Measurements from ENCODE around the gene CNTNAP2.

The CNTNAP2 gene

GRCh38 chr7:148079206-148080080 lies 1962.8 kb downstream of the CNTNAP2 start:
- DNase-seq, result no peak

DNA sequence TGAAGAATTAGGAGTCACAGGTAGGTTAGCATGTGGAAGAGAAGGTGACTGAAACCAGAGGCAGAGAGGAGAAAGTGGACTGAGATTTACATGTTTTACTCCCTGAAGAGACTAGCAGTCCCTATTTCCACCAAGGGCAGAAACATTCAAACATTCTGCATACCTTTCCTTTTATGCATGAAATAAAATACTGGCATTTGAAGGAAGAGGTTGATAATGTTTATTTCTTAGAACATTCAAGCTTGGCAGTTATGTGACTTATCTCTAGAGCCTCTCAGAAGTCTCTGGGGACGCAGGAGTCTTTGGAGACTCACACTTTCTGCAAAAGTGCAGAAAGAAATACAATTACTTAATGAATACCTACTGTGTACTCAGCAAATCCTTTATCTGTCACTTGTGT lies 1966.8 kb downstream of the CNTNAP2 start:
- DNase-seq, result no peak

- DNase-seq, result peak; percentile 64
These were observed 1967.5 kb downstream of the CNTNAP2 start for GRCh38 chr7:148084138-148084537.

DNA sequence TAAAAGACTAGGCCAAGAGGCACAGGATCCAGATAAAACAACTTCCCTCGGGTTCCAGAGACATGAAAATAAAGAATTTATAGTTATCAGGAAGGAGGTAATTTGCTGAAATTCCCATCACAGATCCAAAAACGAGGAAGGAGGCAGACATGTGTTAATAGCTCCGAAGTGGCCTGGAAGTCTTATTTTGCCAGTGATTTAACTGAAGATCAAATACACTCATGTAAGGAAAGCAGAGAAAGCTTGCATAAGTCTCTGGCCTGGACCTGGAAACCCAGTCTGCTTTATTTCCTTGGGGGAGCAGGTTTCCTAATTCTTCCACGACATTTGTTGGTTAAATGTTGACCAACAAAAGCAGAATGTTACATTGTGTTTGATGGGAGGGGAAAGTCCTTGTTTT lies 1975.3 kb downstream of the CNTNAP2 start:
- no peak for DNase-seq

GRCh38 chr7:148093375-148094166 lies 1977.0 kb downstream of the CNTNAP2 start:
- no peak for DNase-seq

GRCh38 chr7:148095066-148095465 lies 1978.5 kb downstream of the CNTNAP2 start:
- DNase-seq, result no peak

GRCh38 chr7:148104136-148104716 lies 1987.6 kb downstream of the CNTNAP2 start:
- DNase-seq, result no peak

DNA sequence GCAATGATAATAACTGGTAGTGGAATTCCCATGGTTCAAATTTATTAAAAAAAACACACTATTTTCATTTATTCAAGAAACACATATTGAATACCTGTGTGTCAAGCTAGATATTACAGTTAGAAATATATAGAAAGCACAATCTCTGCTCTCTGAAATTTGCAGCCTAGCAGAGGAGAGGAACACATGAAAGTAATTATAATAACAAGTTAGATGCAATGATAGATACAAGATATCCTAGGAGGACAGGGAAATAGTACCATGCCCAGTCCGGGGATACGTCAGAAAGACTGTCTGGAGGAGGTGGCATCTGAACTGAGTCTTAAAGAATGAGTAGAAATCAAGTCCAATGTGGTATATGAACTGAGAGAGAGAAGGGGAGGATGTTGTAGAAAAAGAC lies 1988.3 kb downstream of the CNTNAP2 start:
- no peak for DNase-seq

DNA sequence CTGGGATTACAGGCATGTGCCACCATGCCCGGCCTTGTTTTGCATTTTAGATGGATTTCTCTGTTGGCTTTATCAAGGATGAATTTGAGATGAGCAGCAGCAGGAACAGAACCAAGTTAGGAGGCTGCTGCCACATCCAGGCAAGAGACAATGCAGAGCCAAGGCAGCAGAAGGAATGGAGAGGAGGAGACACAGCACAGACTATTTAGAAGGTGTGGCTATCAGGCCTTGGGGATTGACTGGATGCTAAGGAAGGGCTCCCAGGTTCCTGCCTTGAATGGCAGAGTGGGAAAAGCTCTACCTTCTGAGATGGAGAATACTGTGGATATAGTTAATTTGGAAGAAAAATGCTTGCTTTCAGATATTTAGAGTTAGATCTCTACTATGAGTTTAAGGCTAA lies 1989.3 kb downstream of the CNTNAP2 start:
- no peak for DNase-seq

DNA sequence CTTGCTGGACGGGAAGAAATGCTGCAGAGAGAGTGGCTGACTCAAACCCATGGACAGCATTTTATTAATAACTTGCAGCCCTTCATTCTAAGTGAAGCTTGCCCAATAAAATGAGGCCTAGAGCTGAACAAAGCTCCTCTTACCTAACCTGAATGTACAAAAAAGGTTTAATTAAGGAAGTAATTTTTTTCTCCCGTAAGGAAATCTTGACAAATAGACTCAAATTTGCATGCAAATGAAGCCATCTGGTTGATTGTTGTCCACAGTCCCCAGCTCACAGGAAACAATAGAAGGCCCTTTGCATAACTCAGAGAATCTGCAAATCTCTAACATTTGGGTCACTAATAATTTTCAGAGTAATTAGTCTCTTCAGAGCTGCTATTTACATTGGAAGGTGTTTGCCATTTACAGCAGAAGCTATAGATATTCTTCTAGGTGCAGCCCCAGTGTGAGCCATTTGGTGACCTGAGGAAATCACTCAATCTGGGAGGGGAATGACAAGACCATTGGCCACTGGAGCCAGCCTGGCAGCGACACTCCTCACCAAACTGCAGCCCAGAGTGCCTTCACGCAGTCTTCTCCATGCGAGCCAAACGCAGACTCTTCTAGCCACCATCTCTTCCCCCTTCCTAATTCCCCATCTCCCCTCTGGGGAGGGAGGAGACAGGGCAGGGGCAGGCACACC lies 1991.0 kb downstream of the CNTNAP2 start:
- DNase-seq, result no peak

DNA sequence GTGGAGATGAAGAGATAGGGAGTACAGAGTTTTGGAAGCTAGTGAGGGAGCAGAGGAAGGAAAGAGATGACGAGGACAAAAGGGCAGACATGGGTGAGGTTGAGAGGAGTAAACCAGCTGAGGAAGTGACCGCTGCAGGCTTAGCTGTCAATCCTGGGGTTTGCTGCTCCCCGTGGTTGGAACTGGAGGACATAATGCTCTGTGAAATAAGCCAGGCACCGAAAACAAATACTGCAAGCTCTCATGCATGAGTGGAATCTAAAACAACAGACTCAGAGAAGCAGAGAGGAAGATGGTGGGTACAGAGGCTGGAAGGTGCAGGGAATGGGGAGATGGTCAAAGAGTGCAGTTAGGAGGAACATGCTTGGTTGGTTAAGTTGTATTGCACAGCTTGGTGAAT lies 1991.8 kb downstream of the CNTNAP2 start:
- no peak for DNase-seq

DNA sequence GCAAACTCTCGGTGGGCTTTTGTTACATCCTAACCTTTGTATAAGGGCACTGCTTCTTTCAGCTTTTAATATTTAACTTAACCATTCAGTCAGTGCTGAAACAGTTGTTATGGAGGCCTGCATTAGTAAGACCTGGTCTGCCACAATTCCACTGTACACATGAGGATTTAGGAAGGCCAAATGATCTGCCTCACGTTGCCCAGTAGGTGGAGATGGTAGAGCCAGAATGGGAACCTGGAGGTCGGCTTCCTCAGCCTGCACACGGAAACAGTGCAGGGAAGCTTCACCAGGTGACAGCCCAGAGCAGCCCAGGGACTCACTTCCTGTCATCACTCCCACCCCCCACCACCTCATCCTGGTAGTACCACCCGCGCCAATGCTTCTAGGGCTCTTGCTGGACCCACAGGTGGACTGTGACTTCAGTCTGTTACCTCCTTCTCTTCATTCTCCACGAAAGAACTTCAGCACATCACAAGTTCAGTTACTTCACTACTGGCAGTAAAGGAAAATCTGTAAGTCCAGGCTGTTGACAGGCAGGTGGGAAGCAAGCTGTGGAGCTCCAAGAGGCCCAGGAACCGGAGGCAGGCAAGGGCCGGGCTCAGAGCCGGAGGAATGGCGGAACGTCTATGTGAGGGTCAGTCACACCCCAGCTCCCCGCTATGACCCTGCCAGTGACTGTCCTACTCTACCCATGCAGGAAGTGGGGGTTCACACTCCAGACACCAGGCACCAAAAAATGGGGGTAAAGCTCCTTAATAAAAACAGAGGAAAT lies 1993.7 kb downstream of the CNTNAP2 start:
- no peak for DNase-seq

GRCh38 chr7:148114804-148115203 lies 1998.2 kb downstream of the CNTNAP2 start:
- DNase-seq, result no peak

- DNase-seq, result no peak
These were observed 1998.7 kb downstream of the CNTNAP2 start for GRCh38 chr7:148115308-148115707.

DNA sequence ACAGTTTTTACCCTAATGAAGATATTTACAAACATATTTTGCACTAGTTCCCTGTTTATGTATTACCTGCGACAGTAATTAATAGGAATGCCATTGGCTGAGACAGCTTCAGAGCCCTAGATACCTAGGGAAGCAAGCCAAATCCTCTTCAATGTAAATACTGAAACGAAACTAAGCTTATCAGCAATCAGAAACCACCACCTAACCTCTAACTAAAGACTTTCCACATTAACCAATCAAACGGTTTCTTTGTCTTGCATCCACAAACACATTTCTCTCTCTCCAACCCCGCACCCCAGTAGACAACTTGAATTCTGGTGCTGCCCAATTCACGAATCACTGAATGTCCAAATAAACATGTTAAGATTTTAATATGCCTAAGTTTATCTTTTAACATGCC lies 1999.6 kb downstream of the CNTNAP2 start:
- DNase-seq, result no peak

- DNase-seq, result peak; percentile 40
These were observed 2000.3 kb downstream of the CNTNAP2 start for GRCh38 chr7:148116829-148117403.

DNA sequence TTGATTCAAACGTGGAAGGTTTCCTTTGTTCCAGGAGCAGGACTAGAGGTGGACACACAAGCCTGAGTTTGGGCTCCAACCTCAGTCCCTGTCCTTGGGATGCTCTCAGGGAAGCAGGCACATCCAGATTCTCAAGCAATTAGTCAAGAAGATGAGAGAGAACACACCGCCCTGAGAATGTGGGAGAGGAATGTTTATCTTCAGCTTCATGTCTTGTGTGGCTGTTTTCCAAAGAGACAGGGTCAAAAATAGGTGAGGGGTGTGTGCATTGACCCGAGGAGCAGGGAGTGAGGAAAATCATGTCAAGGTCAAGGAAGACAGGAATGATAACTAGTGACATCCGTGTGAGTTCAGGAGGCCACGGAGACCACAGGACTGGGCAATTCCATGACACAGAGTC lies 2001.8 kb downstream of the CNTNAP2 start:
- DNase-seq, result no peak

GRCh38 chr7:148121401-148121800 lies 2004.8 kb downstream of the CNTNAP2 start:
- no peak for DNase-seq

DNA sequence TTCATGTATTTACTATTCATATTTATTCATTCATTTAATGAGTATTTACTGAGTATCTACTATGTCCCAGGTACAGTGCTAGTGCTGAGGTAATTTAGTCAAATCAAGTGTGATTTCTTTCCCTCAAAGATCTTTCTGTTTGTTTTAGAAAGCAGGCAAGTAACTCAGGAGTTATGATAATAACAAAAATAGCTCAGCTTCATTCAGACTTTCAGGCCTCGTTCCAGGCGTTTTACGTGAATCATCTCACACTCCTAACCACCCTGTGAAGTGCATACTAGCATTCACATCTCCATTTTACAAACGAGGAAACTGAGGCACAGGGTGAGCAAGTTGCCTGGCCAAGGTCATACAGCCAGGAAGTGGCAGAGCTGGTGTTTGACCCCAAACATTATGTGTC lies 2005.2 kb downstream of the CNTNAP2 start:
- no peak for DNase-seq

GRCh38 chr7:148124477-148124876 lies 2007.9 kb downstream of the CNTNAP2 start:
- DNase-seq, result no peak

DNA sequence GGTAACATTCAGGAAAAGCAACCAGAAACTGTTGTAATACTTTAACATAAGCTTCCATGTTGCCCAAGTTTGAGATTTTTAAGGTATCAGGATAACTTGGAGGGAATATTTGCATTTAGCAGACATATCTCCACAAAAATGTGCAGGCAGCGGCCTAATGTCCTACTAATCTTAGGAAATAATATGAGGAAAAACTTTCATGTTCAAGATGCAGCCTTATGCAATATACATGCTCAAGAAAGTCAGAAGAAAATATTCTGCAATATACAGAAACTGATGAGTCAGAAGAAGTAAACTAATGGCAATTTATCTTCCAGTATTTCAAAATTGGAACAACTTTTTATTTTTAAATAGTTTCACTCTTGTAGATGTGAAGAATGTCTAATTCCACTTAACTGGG lies 2010.8 kb downstream of the CNTNAP2 start:
- no peak for DNase-seq

DNA sequence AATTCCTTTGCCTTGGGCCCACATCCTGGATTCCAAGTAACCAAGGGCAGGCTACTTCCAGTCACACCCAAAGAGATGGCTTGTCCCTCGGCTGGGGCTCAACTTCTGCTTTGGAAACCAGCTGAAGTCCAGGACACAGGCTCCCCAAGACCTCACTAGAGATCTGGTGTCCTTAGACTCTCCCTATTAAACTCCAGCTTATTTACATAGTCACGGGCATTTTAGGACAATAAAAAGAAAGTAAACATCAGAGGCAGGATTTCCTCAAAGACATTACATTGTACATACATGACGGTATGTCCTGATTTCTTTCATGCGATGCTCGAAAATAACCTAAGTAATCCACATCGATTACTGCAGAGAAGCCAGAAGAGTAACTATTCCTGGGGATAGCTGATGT lies 2012.4 kb downstream of the CNTNAP2 start:
- no peak for DNase-seq

All from NCI-H2171 (cell line).